Epithelial cell of proximal tubule (primary cell): ENCODE results near the gene CISD1. TPM values are rescaled to one million over a fixed set of nuclear protein-coding genes. Genes with fewer than 3 reads are reported as not detected.
"Not testable (repeated sequence)": the region's sequence is repeated elsewhere in the genome, so short reads cannot be mapped to it uniquely, and the experiment has no call there.

Experiments
- DNase-seq: peaks from one replicate; pipeline ENCODE4 v3.0.0-alpha.2; 2011; ENCODE audit warnings: low read depth
- H3K4me3 ChIP-seq: 2 replicates; pipeline ENCODE4 v1.5.1; 2011; ENCODE audit warnings: low read depth, mild to moderate bottlenecking, low read length
- total RNA-seq: library from RNA; depleted of rRNA; stranded (reverse); fragments of >200 nt; gene quantifications from 2 replicates; pipeline ENCODE4 v1.2.3, GENCODE V29; 2015
- TF ChIP-seq, protein P1 (sequence below): conservative IDR thresholded peaks from 2 replicates; pipeline ENCODE4 v1.5.1; 2012; ENCODE audit warnings: low read depth, mild to moderate bottlenecking, low read length

The CISD1 gene
- total RNA-seq, 1 donor from 2014 or later = 66.4 TPM

DNA sequence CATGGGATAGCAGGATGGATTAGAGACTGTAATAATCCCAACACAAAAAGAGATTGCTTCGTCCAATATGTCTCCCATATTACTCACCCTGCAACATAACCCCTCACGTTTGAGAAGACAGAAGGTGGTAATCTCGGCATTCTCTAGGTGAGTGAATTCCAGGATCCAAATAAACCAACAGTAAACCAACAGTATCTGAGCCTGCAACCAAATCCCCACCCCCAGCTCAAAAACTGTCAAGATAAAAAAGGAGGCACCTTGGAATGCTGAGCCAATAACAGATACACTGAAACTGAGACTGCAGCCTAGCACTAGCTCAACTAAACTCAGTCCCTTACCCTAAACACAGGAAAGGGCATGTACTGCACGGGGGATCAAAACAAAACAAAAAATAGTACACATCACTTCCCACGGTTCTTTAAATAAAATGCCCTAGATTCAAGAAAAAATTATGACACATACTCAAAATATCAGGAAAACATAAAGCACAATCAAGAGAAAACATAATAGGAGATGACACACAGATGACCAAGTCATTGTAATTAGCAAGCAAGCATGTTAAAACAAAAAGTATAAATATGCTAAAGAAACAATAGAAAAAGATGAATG, 29.3 kb upstream of the CISD1 start:
- H3K4me3 ChIP-seq = no peak overlapping the region
- DNase-seq = no peak
- TF ChIP-seq, protein P1, sequence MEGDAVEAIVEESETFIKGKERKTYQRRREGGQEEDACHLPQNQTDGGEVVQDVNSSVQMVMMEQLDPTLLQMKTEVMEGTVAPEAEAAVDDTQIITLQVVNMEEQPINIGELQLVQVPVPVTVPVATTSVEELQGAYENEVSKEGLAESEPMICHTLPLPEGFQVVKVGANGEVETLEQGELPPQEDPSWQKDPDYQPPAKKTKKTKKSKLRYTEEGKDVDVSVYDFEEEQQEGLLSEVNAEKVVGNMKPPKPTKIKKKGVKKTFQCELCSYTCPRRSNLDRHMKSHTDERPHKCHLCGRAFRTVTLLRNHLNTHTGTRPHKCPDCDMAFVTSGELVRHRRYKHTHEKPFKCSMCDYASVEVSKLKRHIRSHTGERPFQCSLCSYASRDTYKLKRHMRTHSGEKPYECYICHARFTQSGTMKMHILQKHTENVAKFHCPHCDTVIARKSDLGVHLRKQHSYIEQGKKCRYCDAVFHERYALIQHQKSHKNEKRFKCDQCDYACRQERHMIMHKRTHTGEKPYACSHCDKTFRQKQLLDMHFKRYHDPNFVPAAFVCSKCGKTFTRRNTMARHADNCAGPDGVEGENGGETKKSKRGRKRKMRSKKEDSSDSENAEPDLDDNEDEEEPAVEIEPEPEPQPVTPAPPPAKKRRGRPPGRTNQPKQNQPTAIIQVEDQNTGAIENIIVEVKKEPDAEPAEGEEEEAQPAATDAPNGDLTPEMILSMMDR = no peak

DNA sequence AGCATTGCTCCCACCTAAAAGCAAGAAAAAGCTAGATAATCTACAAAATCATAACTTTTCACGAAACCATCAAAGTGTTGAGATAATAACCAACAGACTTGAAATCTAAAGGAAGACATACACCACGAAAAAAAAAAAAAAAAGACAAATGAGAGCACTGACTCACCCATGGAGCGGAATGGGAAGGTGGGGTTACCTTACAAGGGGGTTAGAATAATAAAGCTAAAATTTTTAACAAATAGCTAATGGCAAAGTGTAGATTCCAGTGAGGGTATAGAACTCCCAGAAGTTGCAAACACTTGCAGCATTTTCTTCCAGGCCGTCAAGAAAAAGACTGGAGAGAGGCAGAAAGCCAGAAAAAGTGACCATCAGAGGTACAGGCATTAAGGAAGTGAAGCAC, 28.4 kb upstream of the CISD1 start:
- no peak for DNase-seq
- TF ChIP-seq, protein P1 = no peak
- no peak overlapping the region for H3K4me3 ChIP-seq

DNA sequence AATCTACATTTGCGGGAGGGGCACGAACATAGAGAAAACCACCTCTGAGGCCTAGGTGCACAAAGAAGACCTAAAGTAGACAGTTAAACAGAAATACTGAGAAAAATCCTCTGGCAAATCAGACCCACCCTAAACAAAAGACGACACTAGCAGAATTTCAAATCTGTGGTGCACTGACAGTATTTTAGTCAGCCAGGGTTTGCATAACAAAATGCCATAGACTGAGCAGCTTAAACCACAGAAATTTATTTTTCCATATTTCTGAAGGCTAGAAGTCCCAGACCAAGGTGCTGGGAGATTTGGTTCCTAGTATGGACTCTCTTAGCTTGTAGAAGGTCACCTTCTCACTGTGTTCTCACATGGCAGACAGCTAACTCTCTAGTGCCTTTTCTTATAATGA, 27.6 kb upstream of the CISD1 start:
- DNase-seq = no peak
- TF ChIP-seq, protein P1 = no peak
- H3K4me3 ChIP-seq = no peak overlapping the region

DNA sequence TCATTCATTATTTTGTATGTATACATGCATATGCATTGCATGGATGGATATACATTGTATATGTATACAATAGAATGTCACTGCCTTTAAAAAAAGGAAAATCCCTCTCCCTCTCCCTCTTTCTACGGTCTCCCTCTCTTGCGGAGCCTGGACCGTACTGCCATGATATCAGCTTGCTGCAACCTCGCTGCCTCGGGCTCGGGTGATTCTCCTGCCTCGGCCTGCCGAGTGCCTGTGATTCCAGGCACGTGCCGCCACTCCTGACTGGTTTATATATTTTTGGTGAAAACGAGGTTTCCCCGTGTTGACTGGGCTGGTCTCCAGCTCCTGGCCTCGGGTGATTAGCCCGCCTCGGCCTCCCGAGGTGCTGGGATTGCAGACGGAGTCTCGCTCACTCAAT, 25.7 kb upstream of the CISD1 start:
- TF ChIP-seq, protein P1 = no peak
- H3K4me3 ChIP-seq = no peak overlapping the region
- no peak for DNase-seq

DNA sequence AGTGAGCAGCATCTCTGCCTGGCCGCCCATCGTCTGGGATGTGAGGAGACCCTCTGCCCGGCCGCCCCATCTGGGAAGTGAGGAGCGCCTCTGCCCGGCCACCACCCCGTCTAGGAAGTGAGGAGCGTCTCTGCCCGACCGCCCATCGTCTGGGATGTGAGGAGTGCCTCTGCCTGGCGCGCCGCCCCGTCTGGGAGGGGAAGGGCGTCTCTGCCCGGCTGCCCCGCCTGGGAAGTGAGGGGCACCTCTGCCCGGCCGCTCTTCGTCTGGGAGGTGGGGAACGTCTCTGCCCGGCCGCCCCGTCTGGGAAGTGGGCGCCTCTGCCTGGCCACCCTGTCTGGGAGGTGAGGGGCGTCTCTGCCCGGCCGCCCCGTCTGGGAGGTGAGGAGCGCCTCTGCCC, 25.2 kb upstream of the CISD1 start:
- H3K4me3 ChIP-seq, DNase-seq: not testable (repeated sequence)

DNA sequence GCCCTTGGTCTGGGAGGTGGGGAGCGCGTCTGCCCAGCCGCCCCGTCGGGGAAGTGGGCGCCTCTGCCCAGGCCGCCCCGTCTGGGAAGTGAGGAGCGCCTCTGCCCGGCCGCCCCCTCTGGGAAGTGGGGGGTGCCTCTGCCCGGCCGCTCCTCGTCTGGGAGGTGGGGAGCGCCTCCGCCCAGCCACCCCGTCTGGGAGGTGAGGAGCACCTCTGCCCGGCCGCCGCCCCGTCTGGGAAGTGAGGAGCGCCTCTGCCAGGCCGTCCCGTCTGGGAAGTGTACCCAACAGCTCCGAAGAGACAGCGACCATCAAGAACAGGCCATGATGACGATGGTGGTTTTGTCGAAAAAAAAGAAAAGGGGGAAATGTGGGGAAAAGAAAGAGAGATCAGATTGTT, 24.7 kb upstream of the CISD1 start:
- DNase-seq, H3K4me3 ChIP-seq: not testable (repeated sequence)

DNA sequence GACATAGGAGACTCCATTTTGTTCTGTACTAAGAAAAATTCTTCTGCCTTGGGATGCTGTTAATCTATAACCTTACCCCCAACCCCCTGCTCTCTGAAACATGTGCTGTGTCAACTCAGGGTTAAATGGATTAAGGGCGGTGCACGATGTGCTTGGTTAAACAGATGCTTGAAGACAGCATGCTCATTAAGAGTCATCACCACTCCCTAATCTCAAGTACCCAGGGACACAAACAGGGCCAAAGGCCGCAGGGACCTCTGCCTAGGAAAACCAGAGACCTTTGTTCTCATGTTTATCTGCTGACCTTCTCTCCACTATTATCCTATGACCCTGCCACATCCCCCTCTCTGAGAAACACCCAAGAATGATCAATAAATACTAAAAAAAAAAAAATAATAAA, 24.3 kb upstream of the CISD1 start:
- H3K4me3 ChIP-seq, DNase-seq: not testable (repeated sequence)

DNA sequence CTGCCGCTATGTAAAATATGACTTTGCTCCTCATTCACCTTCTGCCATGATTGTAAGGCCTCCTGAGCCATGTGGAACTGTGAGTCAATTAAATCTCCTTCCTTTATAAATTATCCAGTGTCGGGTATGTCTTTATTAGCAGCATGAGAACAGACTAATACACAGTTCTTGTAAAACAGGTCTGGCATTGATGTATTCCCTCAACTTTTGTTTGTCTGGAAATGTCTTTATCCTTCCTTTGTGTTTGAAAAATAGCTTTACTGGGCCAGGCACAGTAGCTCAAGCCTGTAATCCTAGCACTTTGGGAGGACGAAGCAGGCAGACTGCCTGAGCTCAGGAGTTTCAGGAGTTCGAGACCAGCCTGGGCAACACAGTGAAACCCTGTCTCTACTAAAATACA, 15.8 kb upstream of the CISD1 start:
- DNase-seq = no peak

More for the DNA sequence above, 15.8 kb upstream of the CISD1 start:
- no peak overlapping the region for H3K4me3 ChIP-seq
- TF ChIP-seq, protein P1 = no peak
